Hepatocyte (in vitro differentiated cells): Measurements from ENCODE around the gene MEGF10. TPM values are rescaled to one million over a fixed set of nuclear protein-coding genes. Genes with fewer than 3 reads are reported as not detected.

ENCODE experiments used
- DNase-seq: peaks from one replicate; pipeline ENCODE4 v3.0.0-alpha.2; 2016; ENCODE audit warnings: low spot score
- H2AFZ ChIP-seq: fragments of 200-600 bp; sonication (generic); 2 replicates; pipeline ENCODE4 v1.6.0; 2016; ENCODE audit warnings: antibody characterized with exemption, mild to moderate bottlenecking
- H3K27ac ChIP-seq: fragments of 200-600 bp; sonication (generic); 2 replicates; pipeline ENCODE4 v1.5.1; 2016; ENCODE audit warnings: mild to moderate bottlenecking
- H3K27me3 ChIP-seq: fragments of 200-600 bp; sonication (generic); 2 replicates; pipeline ENCODE4 v1.6.1; 2016
- H3K36me3 ChIP-seq: fragments of 200-600 bp; sonication (generic); replicated peaks from 2 replicates; pipeline ENCODE4 v1.5.1; 2016; ENCODE audit warnings: low read depth; ENCODE audit not compliant: insufficient read depth
- H3K4me1 ChIP-seq: fragments of 200-600 bp; sonication (generic); 2 replicates; pipeline ENCODE4 v1.5.1; 2016; ENCODE audit warnings: mild to moderate bottlenecking, moderate library complexity; ENCODE audit not compliant: insufficient read depth
- H3K4me2 ChIP-seq: fragments of 200-600 bp; sonication (generic); 2 replicates; pipeline ENCODE4 v1.6.0; 2016
- H3K4me3 ChIP-seq: fragments of 200-600 bp; sonication (generic); 2 replicates; pipeline ENCODE4 v1.5.1; 2016; ENCODE audit warnings: mild to moderate bottlenecking
- H3K79me2 ChIP-seq: fragments of 200-600 bp; sonication (generic); 2 replicates; pipeline ENCODE4 v1.6.0; 2017; ENCODE audit warnings: mild to moderate bottlenecking
- H3K9me2 ChIP-seq: fragments of 200-600 bp; sonication (generic); replicated peaks from 2 replicates; pipeline ENCODE4 v1.6.0; 2017; ENCODE audit warnings: mild to moderate bottlenecking; ENCODE audit not compliant: insufficient read depth
- H3K9me3 ChIP-seq: fragments of 200-600 bp; sonication (generic); 2 replicates; pipeline ENCODE4 v1.5.1; 2016; ENCODE audit warnings: low read depth, mild to moderate bottlenecking
- H4K20me1 ChIP-seq: fragments of 200-600 bp; sonication (generic); 2 replicates; pipeline ENCODE4 v1.6.0; 2016; ENCODE audit warnings: mild to moderate bottlenecking; ENCODE audit not compliant: insufficient read depth, poor library complexity, severe bottlenecking
- CTCF ChIP-seq: fragments of 200-600 bp; sonication (generic); IDR thresholded peaks from 2 replicates; pipeline ENCODE4 v1.5.1; 2016; ENCODE audit warnings: antibody characterized with exemption, mild to moderate bottlenecking; ENCODE audit not compliant: poor library complexity
- EZH2 ChIP-seq: fragments of 200-600 bp; sonication (generic); IDR thresholded peaks from 2 replicates; pipeline ENCODE4 v1.6.1; 2016; ENCODE audit warnings: antibody characterized with exemption, mild to moderate bottlenecking, borderline replicate concordance
- EZH2phosphoT487 ChIP-seq: fragments of 200-600 bp; sonication (generic); IDR thresholded peaks from one replicate; pipeline ENCODE4 v1.6.1; 2018; ENCODE audit warnings: antibody characterized with exemption, mild to moderate bottlenecking, low read depth, moderate library complexity; ENCODE audit not compliant: unreplicated experiment, severe bottlenecking
- WGBS: methylation state at CpG from one replicate; pipeline ENCODE4 v1.1.6; 2016; ENCODE audit warnings: low lambda C conversion rate; ENCODE audit errors: missing lambda C conversion rate; 5-methylcytosine and 5-hydroxymethylcytosine counted together
- polyA plus RNA-seq: library from polyadenylated mRNA; unstranded; fragments of >200 nt; fragmentation: Nextera tagmentation; extraction: Ambion mirVana; gene quantifications from 2 replicates; pipeline ENCODE4 v1.2.1, GENCODE V29; 2016
- total RNA-seq: library from RNA; depleted of rRNA; stranded (reverse); fragments of >200 nt; gene quantifications from 2 replicates; pipeline ENCODE4 v1.2.3, GENCODE V29; 2014

MEGF10 gene
- total and polyA plus RNA-seq, 2 experiments from 2014 or later = 1.7 to 6.7 TPM

DNA sequence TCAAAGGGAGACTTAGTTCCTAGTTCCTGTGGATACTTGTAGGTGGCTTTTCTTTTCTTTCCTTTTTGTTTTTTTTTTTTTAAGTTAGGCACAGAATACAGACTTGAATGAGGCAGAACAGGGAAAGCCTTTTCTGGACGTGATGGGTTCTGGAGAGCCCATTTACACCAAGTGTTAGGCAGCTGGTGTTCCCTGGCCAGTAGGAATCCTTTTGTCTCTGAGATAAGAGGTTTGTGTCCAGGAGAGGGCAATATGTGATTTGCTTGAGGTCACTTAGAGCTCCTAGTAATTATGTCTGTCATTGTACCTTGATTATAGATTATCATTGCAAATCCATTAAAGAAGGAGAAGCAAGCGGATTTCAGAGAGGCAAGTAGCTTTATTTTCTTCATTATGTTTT, 9.1 kb downstream of the MEGF10 start:
- no peaks in the 10 kb centered on the region for H3K4me1 ChIP-seq
- H3K4me2 ChIP-seq = no peak overlapping the region
- H3K4me3 ChIP-seq = no peak overlapping the region
- no peaks in the 10 kb centered on the region for H4K20me1 ChIP-seq
- no peak for DNase-seq
- H3K27ac ChIP-seq = no peak overlapping the region
- H3K9me3 ChIP-seq = no peaks in the 10 kb centered on the region
- H2AFZ ChIP-seq = no peak overlapping the region
- no peaks in the 10 kb centered on the region for H3K79me2 ChIP-seq
- H3K27me3 ChIP-seq = peaks cover 24% of the 10 kb centered on the region
- no peaks in the 10 kb centered on the region for H3K9me2 ChIP-seq
- H3K36me3 ChIP-seq = no peaks in the 10 kb centered on the region
- no peak for TF ChIP-seq EZH2
- TF ChIP-seq EZH2phosphoT487 = no peak
- TF ChIP-seq CTCF = no peak
- WGBS = 47% methylated on average over 2 of the region's 2 CpGs

- Histone ChIP-seq H3K9me2 (no peaks in the 10 kb centered on the region), H3K36me3 (no peaks in the 10 kb centered on the region), H3K79me2 (no peaks in the 10 kb centered on the region), H3K4me2 (no peak overlapping the region), H4K20me1 (no peaks in the 10 kb centered on the region), H3K4me1 (no peaks in the 10 kb centered on the region), H2AFZ (no peak overlapping the region), H3K27ac (no peak overlapping the region), H3K9me3 (no peaks in the 10 kb centered on the region), H3K4me3 (no peak overlapping the region), H3K27me3 (peaks cover 9% of the 10 kb centered on the region)
- no peak for DNase-seq
- WGBS = 84% methylated on average over 4 of the region's 4 CpGs
- TF ChIP-seq EZH2 = no peak
- no peak for TF ChIP-seq EZH2phosphoT487
- TF ChIP-seq CTCF = no peak
Measured at GRCh38 chr5:127302509-127302908, 11.9 kb downstream of the MEGF10 start.

GRCh38 chr5:127303404-127303803, 12.8 kb downstream of the MEGF10 start:
- Histone ChIP-seq H2AFZ (no peak overlapping the region), H3K27me3 (peaks cover 2% of the 10 kb centered on the region), H3K9me3 (no peaks in the 10 kb centered on the region), H3K4me2 (no peak overlapping the region), H3K27ac (no peak overlapping the region), H3K79me2 (no peaks in the 10 kb centered on the region), H3K4me3 (no peak overlapping the region), H4K20me1 (no peaks in the 10 kb centered on the region), H3K4me1 (no peaks in the 10 kb centered on the region), H3K36me3 (no peaks in the 10 kb centered on the region), H3K9me2 (no peaks in the 10 kb centered on the region)
- TF ChIP-seq EZH2 (no peak), CTCF (no peak), EZH2phosphoT487 (no peak)
- DNase-seq = no peak
- whole genome bisulfite sequencing = 88% methylated on average over 1 of the region's 1 CpG

DNA sequence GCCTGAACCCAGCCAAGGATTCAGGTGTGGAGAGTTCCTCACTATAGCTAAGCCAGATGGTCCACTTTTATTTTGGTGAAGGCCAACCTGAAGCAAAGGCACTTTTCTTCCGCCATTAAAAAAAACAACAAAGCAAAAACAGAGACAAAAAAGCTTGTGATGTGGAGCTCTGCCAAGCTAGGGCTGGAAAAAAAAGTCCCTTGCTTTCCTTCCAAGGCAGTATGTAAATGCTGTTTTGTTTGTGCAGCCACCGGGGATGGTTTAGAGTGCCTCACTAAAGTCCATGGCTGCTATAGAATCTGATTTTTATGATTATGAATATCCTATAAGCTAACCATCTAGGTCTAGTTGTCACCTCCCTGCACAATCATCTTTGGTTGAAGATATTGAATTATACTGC, 14.9 kb downstream of the MEGF10 start:
- TF ChIP-seq EZH2phosphoT487 = no peak
- no peak overlapping the region for H3K4me3 ChIP-seq
- H3K36me3 ChIP-seq = no peaks in the 10 kb centered on the region
- no peak overlapping the region for H2AFZ ChIP-seq
- H3K4me2 ChIP-seq = no peak overlapping the region
- DNase-seq = no peak
- peaks cover 6% of the 10 kb centered on the region for H3K27me3 ChIP-seq
- H3K9me3 ChIP-seq = no peaks in the 10 kb centered on the region
- WGBS = 22% methylated on average over 2 of the region's 2 CpGs
- no peaks in the 10 kb centered on the region for H3K79me2 ChIP-seq
- no peaks in the 10 kb centered on the region for H3K9me2 ChIP-seq
- H3K4me1 ChIP-seq = no peaks in the 10 kb centered on the region
- no peaks in the 10 kb centered on the region for H4K20me1 ChIP-seq
- H3K27ac ChIP-seq = no peak overlapping the region
